Iris pigment epithelial cell (primary cell): ENCODE measurements around the gene PPARA.

Experiments used
- DNase-seq: peaks from one replicate; pipeline ENCODE4 v3.0.0-alpha.2; 2011; ENCODE audit warnings: low read depth

Gene PPARA

DNA sequence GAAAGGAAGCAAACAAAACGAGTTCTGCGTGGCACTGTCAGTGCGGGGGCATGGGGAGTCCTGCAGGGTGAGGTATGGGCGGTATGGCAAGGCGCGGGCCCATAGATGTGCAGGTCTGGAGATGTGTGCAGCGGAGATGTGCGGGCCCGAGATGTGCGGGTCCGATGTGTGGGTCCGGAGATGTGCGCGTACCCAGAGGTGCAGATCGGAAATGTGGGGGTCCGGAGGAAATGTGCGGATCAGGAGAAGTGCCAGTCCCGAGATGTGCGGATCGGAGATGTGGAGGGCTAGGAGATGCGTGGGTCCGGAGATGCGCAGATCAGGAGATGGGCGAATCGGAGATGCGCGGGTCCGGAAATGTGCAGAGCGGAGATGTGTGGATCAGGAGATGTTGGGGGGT, 63.8 kb downstream of the PPARA start:
- DNase-seq = no peak

DNA sequence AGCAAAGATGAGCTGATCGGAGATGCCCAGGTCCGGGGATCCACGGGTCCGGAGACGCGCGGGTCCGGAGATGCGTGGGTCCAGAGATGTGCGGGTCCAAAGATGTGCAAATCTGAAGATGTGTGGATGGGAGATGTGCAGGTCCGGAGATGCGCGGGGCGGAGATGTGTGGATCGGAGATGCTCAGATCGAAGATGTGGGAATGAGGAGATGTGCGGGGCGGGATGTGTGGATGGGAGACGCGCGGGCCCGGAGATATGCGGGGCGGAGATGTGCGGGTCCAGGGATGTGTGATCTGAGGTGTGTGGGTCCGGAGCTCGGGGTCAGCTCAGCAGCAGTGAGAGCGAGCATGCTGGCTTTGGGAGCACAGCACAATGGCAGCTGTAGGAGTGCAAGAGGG, 64.3 kb downstream of the PPARA start:
- DNase-seq = no peak

- DNase-seq = no peak
These were observed 69.3 kb downstream of the PPARA start for GRCh38 chr22:46219636-46220035.

DNA sequence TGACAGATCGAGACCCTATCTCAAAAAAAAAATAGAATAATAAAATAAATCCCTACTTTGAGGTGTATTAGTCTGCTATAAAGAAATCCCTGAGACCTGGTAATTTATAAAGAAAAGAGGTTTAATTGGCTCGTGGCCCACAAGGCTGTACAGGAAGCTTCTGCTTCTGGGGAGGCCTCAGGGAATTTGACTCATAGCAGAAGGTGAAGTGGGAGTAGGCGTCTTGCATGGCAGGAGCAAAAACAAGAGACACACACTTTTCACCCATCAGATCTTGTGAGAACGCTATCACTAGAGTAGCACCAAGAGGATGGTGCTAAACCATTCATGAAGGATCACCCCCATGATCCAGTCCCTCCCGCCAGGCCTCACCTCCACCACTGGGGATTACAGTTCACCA, 70.6 kb downstream of the PPARA start:
- peak; percentile 56 for DNase-seq

DNA sequence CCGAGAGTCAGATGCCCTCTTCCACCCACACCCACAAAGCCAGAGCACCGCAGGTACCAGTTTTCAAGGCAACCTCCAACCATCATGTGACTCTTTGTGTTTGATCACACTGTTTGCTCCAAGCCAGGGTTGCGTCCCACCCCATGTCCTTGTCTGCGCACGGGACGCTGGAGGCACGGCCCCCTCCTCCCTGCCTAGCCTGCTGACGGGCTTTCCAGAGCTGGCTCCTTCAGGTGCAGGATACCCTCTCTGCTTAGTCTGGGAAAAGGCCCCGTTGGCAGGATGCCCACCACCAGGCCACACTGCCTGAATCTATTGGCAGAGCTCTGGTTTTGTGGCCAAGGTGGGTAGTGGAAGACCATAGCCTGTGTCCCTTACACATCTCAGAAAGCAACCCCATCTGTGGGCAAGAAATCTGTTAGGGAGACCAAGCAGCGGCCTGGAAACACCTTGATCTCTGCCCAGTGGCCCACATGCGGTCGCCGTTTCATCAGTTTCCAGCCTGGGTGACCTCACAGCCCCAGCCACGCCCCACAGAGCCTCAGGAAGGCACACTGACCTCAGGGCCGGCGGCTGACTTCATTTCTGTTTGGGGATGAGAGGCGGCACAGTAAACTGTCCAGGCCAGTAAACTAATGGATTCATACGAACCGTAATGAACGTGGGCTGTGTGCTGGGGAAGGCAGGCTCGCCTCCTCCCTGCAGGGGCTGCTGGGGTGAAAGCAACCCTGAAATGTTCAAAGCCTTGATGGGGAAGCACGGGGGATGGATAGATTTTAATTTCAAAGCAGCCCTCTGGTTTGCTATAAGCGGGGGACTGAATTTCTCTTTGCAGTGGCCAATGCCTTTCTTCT, 73.9 kb downstream of the PPARA start:
- no peak for DNase-seq

- no peak for DNase-seq
These were observed 74.6 kb downstream of the PPARA start for GRCh38 chr22:46224898-46225290.

GRCh38 chr22:46225631-46226030, 75.3 kb downstream of the PPARA start:
- no peak for DNase-seq

GRCh38 chr22:46226577-46226976, 76.3 kb downstream of the PPARA start:
- no peak for DNase-seq

DNA sequence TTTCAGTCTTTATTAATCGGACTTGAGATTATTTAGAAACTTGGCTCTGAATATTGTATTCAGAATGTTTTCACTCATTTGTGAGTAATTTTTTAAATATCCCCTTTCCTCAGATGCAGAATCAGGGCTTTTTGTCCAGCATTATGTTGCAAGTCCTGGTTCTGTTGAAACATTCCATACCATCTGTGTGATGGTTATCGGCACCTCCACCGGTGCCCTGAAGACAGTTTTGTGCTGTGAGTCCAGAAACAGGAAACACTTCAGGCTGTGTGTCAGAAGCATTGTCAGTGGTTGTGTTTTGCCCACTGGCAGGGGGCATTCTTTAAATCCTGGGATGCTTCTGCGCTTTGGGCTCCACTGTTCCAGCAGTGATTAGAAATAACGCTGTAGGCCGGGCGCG, 79.4 kb downstream of the PPARA start:
- peak; percentile 55 for DNase-seq

DNA sequence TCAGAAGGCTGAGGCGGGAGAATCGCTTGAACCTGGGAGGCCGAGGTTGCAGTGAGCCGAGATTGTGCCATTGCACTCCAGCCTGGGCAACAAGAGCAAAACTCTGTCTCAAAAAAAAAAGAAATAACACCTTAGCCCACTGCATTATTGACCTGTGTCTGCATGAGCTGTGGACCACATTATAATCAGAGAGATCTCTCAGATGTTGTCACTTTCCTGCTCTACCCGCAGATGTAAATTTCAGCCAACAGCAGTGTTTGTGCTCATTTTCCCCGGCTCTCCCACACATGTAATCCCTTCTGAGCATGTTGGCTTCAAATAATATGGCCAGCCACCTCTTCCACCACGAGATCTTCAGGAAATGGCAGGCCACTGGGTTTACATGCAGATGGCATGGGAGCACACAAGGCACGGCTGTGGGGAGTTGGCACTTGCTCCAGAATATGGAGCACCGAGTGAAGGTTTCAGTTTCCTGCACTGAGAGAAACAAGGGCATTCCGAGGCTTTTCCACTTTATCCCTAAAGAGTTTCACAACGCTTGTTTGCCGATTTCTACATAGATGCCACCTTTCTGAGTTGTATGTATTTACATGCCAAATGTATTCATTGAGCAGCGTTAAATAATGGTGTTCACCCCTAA, 80.1 kb downstream of the PPARA start:
- DNase-seq = no peak

DNA sequence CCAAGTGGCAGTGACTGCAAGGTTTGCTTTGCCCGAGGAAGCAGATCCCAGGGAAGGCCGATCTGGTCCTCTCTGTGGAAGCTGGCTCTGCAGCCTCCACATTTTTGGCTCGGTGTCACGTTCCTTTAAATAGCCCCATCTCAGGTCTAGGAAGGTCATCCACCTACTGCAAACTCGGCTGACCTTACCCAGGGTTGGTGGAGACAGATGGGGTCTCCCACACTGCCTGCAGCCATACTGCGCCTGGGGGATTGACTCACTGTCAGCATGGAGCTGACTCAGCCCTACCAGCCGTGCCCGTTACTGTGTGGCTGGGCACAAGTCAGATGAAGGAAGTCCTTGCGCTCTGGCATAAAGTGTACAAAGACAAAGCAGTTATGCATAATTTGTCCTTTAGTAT, 82.9 kb downstream of the PPARA start:
- no peak for DNase-seq

- no peak for DNase-seq
These were observed 84.6 kb downstream of the PPARA start for GRCh38 chr22:46234969-46235368.

- DNase-seq = no peak
These were observed 87.3 kb downstream of the PPARA start for GRCh38 chr22:46237453-46238124.

DNA sequence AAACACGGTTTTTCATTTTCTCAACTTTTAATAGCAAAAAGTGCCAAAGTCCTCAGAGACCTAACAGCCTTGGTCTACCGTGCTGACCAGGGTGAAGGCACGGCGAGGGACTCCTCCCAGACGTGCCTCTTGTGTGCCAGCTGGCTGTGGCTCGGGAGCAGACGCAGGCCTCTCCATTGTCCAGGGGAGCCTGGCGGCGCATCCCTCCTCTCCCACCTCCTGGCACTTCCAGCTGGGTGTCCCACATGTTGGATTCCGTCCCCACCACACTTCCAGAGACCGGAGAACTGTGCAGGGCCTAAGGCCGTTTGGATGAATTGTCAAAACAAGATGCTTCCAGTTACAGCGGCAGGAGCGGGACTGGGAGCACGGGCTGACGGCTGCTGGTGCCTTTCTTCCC, 88.2 kb downstream of the PPARA start:
- DNase-seq = no peak

DNA sequence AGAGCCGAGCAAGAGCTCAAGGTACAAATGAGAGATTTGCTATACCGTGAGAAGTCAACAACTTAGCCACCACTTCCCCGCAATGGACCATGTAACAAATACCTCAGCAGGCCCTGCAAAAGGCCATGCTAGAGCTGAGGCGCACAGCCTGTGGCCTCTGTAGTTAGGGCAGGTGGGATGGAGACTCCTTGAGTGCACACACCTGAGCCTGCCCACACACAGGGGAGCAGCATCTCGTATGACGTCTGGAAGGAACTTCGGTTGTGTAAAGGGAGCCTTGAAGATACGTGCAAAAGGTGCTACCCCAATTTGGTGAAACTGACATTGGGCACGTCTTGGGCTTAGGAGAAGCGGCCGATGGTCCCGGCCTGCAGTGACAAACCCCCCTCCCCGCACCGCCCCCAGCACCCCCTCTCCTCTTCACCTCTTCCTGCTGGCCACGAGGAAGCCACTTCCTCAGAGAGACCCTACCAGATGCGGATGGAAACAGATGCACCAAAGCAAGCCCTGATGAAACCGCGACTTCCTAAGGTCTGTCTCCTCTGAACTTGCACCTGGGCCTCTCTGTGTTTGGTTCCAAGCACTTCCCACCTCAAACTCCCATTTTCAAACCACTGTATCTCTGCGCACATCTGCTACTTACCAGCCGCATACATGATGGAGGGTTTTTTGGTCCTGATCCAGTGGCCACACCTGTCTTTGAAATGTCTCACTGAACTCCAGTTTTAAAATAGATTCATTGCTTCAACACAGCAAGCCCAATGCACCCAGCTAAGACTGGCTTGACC, 89.1 kb downstream of the PPARA start:
- DNase-seq = no peak

DNA sequence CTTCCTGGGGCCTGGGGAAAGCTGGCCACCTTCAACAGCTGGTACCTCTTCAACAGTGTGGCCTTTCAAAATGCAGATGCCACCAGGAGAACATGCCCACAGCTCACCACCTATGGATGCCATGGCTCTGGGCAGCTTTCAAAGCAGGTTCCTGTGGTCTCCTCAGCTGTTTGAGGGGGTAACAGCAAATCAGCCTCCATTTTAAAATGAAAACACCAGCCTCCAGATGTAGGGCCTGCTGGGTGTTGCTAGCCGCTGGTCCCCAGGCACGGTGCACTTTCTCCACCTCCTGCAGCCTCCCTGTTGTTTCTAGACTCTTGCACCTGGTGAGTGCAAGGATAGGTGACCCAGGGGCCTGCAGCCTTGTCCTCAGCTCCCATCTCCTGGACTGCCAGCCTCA, 89.7 kb downstream of the PPARA start:
- DNase-seq = no peak

GRCh38 chr22:46240506-46240905, 90.2 kb downstream of the PPARA start:
- no peak for DNase-seq

- no peak for DNase-seq
These were observed 90.6 kb downstream of the PPARA start for GRCh38 chr22:46240907-46241306.

DNA sequence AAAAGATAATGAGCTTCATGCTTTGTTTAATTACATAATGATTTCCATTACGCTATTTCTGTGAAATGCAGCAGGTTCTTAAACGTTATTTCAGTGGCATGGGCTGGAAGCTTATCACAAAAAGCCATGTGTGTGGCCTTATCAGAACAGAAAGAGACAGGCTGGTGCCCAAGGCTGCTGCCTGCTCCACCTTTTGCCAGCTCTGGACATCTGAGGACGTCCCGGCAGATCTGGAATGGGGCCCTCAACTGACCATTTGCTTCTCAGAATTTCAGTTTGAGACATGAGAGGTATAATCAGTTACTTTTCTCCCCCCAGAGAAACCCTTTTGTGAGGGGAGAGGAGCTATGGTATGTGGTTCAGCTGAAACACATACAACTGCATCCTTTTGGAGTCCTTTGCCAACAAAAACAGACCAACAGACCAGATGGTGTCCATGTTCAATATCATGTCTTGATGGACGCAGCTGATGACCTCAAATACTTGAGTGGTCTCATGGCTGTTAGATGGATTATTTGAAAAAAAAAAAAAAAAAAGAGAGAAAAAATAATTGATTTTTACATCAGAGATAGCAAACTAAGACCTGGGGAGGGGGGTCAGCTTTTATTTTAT, 91.2 kb downstream of the PPARA start:
- no peak for DNase-seq

DNA sequence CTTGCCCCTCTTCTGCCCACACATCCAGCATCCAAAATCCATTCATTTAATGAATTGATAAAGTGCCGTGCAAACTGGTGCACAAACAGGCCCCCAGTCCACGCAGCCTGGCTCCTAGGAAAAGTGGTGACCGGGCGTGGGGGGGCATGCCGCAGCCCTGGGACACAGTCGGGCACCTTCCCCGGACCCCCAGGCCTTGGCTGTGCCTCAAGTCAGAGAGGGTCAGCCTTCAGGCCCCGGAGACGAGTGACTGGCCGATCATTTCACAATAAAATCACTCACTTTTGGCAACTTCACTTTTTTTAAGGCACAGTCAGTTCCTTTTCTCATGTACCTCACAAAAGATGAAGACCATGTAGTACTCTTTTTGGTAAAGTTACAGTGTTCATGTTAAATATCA, 91.8 kb downstream of the PPARA start:
- DNase-seq = no peak

DNA sequence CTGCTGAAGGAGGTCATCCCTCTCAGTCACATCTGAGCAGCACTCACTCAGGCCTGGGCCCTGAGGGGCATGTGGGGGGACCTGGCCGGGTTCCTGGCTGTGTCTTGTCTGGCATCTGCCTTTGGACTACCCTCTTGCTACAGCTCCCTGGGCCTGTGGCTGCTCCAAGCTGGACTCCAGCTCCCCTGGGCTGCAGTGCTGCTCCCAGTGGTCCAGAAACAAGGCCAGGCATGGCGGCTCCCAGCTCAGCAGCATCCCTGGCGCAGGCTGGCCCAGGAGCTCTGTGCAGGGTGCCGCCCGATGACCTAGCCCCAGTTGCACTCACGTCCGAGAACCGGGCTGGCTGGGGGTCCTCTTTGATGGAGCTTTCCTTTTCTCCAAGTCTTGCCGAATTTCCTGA, 94.4 kb downstream of the PPARA start:
- DNase-seq = no peak

GRCh38 chr22:46245511-46245910, 95.2 kb downstream of the PPARA start:
- no peak for DNase-seq
